Lower leg skin (tissue), 4 donors: ENCODE results near the gene FBXW10. TPM values are rescaled to one million over a fixed set of nuclear protein-coding genes. Genes with fewer than 3 reads are reported as not detected.

Experiments
- total RNA-seq, 4 donors: library from RNA; depleted of rRNA; stranded (reverse); fragments of >200 nt; gene quantifications; one replicate each; pipeline ENCODE4 v1.1.0, GENCODE V29; 2016

The FBXW10 gene
- total RNA-seq, 4 donors from 2014 or later, result not detected

Other genes starting within 250 kb of the FBXW10 start
- gene TBC1D28, start 99.7 kb upstream of the FBXW10 start, total RNA-seq, result not detected
- 10 to 100 TPM in 1 of 4 donors, 1 to 10 TPM in 3; 7.7 to 17.4 (median 8.2) TPM for gene FOXO3B, start 61.7 kb upstream of the FBXW10 start, total RNA-seq
- 10 to 100 TPM; 27.9 to 49.6 (median 33.6) TPM for gene TVP23B, start 37.1 kb downstream of the FBXW10 start, total RNA-seq
- 10 to 100 TPM; 16.3 to 27.3 (median 23.0) TPM for gene PRPSAP2, start 114.1 kb downstream of the FBXW10 start, total RNA-seq
- 1 to 10 TPM in 3 of 4 donors, under 1 TPM in 1; 0.32 to 1.4 (median 1.1) TPM for gene SLC5A10, start 208.1 kb downstream of the FBXW10 start, total RNA-seq